HG03439 (cell line): ENCODE results near the gene RNF222.

Experiments used
- ATAC-seq: cut with Tn5 transposase; IDR thresholded peaks from one replicate; pipeline ENCODE4 v1.9.1; 2021; ENCODE audit warnings: mild to moderate bottlenecking, moderate library complexity; ENCODE audit not compliant: unreplicated experiment

The RNF222 gene, protein sequence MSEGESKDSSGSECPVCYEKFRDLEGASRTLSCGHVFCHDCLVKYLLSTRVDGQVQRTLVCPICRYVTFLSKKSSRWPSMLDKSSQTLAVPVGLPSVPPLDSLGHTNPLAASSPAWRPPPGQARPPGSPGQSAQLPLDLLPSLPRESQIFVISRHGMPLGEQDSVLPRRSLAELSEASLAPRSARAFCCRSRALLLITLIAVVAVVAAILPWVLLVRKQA

DNA sequence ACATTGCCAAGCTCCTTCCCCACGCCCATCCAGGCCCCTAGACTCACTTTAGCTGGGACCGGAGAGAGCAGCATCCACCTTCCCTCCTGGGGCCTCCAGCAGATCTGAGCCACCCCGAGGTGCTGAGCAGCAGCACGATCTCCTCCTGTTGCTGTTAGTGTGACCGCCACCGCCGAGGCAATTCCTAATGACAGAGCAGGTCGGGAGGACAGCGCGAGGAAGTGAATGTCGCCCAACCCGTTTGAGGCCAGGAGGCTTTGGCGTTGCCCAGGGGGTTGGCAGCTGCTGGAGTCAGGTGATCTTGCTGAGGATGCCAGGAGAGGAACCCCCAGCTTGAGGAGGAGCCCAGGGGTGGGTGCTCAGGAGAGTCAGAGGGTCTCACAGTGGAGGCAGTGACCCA is at the start of gene RNF222:
TSS of gene RNF222 (minus strand) at position 192 of the 400 bp plus-strand sequence. CDS start 4,366 bp downstream, outside the sequence.
- no peak for ATAC-seq

DNA sequence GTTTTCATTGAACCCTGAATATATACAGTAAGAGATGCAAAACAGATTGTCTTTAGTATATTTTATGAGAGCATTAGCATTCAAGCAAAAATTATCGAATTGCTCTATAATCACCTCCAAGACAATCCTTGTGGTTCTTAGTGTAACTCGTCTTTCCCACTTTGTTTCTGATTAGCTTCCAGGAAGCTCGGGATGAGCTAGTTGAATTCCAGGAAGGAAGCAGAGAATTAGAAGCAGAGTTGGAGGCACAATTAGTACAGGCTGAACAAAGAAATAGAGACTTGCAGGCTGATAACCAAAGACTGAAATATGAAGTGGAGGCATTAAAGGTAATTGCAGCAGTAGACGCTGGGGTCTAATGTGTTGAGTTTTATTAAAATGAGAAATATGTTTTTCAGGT is 47.9 kb upstream of the RNF222 start:
- no peak for ATAC-seq

DNA sequence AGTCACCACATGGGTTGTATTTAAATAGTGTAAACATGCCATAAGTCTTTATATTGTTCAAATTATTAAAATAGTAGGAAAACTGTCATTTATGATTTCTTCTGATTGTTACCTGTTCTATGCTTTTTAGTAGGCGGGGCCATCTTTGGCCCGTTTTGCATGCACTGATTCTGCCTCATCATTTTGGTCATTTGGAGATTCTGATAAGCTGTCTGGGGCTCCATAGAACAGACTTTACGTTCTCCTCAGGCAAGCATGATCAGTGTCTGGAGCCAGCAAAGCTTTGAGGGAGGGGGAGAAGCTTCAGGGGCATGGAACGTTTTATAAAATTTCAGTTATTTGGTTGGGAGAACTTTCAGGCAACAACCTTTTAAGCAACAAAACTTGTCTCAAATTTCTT is 46.9 kb upstream of the RNF222 start:
- ATAC-seq: no peak

DNA sequence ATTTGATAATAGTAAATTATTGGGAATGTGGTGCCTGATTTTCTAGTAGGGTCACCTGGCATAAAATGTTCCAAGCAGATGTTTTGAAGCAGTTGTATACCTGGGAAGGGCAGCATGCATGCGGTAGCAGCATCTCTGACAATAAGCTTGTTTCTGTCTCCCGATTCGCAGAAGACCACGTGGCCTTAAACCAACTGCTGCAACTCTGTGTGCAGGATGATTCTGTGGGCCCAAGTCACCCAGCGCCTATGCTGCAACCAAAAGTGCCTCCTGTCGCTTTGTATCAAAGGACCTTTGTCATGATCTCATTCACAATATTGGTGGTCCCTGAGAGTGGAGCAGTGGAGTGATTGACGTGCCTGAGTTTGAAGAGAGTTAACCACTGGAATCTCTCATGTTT is 46.1 kb upstream of the RNF222 start:
- ATAC-seq: no peak

DNA sequence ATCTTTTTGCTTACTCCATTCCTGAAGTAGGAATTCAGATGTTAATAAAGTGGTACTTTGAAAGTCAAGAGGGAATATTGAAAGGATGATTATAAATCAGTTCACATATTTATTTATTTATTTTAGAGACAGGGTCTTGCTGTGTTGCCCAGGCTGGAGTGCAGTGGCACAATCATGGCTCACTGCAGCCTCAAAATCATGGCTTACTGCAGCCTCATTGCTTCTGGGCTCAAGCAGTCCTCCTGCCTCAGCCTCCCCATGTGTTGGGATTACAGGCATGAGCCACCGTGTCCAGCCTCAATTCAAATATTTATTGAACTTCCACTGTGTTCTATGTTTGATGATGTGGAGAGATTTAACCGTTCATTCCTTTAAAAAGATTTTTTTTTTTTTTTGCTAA is 44.7 kb upstream of the RNF222 start:
- ATAC-seq: no peak

DNA sequence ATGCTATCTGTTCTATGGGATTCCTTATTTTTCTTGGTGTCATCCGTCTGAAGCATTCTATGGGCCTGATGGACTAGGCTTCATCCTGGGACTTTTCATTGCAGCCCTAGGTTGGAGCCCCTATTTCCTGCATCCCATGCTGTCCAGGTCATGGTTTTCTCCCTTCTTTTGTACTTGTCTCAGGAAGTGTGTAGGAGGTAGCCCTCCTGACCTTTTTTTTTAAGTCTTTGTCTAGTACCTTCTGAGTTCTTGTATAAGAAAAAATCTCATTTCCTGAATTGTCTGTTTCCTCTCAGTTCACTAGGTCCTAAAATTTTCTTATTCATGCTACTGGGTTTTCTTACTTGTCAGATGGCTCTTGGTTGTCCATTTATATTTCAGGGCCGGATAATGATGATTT is 44.1 kb upstream of the RNF222 start:
- no peak for ATAC-seq

DNA sequence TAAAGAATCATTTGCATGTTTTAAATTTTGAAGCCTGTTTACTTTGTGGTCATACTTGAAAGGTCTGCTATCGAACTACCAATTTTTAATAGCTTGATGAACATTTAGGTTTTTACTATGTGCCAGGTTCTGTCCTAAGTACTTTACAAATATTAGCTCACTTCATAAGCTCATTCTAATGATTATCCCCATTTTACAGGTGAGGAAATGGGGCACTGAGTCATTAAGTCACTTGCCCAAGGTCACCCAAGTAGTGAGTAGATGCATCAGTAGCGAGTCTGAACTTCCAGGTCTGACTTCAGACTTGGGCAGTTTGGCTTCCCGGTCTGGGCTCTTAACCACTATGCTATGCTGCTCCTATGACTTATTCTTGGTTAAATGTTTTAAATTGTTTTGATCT is 42.1 kb upstream of the RNF222 start:
- ATAC-seq: no peak

DNA sequence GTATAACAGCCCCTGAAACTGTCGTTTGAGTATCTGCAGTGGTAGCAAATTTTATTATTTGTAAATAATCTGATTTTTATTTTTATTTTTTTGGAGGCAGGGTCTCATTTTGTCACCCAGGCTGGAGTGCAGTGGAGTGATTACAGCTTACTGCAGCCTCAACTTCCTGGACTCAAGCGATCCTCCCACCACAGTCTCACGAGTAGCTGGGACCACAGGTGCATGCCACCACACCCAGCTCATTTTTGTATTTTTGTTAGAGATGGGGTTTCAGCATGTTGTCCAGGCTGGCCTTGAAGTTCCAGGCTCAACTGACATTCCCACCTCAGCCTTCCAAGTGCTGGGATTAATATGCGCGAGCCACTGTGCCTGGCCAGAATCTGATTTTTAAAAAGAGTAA is 40.8 kb upstream of the RNF222 start:
- ATAC-seq: no peak

DNA sequence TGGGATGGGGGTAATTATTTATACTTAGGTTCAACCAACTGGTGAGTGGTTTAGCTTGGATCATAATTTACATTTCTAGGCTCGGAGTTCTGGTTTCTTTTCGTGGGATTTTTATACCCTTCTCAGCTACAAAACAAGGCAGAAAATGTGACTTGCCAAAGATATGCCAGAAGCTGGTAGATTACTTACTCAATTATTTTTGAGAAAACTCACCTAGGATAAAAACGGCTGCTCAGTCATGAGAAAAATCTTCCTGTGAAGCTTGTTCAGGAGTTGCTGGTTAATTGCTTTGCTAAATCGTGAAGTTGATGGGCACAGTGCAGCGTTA is 39.2 kb upstream of the RNF222 start:
- no peak for ATAC-seq

DNA sequence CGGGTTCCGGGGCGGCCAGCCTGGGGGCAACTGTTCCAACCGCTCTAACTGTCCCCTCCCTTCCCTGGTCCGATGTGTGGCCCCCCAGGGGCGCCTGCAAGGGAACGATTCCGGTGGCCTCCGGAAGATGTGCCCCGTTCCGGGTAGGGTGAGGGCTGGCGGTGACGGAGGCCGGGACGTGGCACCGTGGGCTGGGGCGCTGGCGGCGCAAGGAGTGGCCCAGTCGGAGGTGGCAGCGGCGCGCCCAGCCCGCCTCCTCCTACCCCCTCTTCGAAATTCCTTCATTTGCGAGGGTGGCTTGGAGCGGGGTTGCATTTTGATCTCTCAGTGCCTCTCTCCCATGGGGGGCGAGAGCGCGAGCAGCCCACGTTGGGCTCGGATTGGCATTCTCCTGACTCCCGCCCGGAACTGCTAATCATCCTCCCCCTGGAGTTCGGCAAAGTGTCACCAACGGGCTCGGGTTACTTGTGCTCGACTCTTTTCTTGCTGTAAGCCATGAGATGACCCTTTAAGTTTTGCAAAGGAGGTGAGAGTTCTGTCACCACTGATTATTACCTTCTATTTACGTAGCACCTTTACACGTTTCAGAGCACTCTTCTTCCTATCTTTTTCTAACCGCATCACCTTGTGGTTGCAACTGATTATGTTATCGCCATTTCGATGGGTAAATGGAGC is 38.7 kb upstream of the RNF222 start:
- ATAC-seq: peak; percentile 60

DNA sequence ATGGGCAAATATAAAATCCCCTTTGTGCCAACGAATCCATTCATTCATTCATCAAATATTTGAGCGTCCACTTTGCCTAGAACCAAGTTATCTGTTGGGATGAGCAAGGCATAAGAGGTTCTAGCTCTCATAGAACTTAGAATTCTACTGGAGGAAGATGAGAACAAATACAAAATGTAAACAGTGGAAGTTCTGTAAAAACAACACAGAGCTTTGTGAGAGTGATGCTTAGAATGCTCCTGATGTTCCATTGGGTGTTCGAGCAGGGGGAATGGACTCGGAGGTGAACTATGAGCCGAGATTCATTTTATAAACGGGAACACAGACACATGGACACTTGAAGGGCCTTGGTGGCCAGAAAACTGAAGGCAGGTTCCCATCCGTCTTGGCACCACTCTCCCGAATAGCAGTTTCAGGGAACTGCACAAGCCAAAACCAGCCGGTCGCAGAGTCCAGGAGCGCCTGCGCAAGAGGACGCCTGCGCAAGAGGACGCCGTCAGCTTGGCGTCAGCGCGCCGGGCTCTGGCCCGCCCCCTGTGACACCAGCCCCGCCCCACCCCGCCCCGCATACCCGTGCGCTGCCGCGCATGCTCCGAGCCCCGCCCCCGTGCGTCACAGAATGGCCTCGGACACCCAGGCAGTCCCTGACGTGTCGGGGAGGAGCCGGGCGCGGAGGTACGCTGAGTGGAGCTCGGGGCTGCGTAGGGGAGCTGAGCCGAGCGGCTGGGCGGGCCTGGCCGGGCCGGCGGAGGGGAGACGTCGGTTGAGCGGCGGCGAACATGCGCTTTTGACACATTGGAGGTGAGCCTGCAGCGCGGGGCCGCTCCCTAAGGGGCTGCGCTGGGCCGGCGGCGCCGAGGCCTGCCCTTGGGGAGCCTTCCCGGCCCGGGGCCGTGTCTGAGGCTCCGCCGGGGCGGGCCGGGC is 37.9 kb upstream of the RNF222 start, which contains the start of gene NDEL1:
TSS of gene NDEL1 (plus strand) at position 640 of the 924 bp plus-strand sequence. CDS start 8,388 bp downstream, outside the sequence.
- peak; percentile 95 for ATAC-seq

DNA sequence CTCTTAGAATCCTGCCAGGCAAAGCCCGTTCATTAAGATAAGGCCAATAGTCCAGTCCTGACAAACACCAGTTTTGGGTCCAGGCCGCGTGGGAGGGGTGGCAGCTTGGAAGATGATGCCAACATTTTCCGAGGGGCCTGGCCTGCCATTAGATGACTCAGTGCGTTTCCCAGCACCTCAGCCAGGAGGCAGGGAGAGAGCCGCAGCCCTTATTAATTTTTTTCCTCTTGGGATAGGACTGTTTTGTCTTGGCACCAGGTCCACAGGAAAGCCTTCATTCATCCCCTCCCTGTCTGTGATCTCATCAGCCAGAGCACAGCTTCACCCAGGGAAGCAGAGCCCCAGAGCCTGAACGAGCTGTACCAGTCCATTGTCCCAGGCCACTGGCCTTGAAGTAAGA is 33.3 kb upstream of the RNF222 start:
- no peak for ATAC-seq

DNA sequence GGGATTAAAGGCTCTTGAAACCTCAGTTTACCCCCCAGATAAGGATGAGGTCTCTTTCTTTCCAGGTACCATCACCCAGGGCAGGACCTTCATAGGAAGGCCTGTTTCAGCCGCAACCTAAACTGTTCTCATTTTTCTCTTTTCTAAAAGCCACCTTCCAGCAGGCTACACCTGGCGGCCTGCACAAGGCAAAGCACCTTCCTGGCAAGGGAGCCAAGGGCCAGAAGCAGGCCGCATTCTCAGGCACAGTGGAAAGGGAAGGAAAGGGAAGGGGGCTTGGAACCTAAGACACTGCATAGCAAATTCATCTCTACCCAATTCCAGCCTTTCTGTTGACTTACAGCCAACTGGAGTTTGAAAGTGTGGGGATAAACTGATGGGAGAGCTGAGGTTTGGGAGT is 29.2 kb upstream of the RNF222 start:
- ATAC-seq: no peak

DNA sequence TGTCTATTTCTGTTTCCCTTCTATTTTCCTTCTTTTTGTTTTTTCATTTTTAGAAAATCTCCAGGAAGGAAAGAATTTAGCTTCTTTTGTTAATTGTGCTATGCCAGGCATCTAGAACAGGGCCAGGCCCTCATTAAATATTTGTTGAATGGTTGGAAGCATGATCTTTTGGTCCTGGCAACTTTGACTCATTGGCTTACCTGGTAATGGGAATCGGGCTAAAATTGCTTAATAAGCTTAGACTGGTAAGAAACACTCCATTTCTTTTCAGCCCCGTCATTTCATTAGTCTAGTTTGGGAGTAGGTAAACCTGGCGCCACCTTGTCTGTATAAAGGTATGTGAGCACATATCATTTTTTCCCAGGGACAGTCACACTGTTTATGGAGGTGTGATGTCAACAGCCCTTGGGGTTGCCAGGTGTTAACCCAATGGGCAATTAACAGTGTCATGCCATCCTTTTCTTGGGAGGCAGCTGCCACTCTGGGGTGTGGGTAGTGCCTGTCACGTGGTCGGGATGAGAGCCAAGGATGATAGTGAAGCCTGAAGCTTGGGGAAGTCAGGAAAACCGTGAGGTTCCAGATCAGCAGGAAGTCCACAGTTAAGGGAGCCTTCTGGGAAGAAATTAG is 28.6 kb upstream of the RNF222 start:
- no peak for ATAC-seq

DNA sequence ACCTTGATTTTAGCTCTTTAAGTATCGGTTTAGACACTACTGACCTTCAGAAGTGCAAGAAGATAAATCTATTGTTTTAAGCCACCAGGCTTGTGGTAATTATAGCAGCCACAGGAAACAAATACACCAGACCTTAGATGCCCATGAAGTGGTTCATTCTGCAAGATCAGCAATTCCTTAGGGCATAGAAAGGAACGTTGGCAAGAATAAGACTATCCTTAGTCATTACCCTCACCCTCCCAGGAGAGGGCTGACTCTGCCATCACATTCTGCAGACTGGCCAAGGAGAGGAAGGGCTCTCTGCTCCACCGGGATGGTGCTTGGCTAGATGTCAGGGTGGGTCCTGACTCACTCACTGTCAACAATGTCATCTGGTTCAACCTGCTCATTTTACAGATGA is 23.9 kb upstream of the RNF222 start:
- no peak for ATAC-seq

DNA sequence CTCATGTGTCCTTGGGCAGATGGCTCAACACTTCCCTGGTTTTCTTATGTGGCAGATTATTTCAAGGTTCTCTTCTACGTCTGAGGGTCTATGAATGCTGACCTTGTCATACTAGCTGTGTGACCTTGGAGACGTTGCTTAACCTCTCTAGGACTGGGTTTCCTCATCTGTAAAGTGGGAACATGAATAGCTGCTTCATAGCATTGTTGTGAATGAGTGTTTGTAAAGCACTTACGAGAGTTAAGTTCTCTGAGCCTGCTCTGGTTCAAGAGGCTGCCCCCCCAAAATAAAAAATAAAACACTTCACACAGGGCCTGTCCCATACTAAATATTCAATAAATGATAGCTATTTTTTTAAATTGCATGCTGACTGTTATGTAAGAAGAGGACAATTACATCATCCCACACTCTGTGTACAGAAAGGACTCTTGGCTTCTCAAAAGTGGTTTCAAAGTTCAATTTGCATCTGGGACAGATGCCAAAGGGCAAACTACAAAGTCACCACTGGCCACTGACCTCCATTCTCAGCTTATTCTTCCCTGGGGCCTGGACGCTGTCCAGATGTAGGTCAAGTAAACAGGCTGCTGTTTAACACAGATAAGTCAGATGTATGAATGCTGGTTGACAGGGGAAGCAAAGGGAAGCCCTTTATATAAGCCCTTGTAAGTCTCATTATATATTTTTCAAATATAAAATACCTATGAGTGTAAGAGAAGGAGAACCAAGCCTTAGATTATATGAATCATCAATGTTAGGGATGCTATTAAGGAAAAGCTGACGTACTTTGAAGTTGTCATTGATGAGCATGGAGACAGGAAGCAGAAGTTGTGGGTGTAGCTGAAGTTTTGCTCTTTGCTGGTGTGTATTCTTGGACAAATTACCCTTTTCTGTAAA is 22.7 kb upstream of the RNF222 start:
- ATAC-seq: no peak

DNA sequence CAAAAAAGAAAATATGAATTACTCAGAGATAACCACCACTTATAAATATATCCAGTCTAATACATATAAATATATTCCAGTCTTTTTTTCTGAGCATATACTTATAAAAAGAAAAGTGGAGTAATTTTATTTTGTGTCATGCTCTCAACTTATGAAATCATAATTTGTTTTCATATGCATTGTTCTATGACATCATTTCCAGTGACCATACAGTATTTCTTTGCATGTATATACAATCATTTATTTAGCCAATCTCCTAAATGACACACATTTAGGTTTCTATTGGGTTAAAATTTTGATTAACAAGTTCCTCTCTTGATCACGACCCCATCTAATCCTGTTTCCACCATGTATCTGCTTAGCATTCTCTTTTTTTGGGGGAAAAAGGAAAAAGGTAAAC is 21.7 kb upstream of the RNF222 start:
- no peak for ATAC-seq

DNA sequence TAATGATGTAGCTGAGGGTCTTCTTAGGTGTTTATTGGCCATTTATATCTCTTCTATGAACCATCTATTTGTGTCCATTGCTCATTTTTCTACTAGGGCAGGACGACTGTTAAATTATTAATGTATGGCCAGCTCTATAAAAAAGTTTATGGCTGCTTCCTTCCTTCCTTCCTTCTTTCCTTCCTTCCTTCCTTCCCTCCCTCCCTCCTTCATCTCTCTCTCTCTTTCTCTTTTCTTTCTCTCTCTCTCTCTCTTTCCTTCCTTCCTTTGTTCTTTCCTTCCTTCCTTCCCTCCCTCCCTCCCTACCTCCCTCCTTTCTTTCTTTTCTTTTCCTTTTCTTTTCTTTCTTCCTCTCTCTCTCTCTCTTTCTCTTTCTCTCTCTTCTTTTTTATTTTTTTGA is 20.8 kb upstream of the RNF222 start:
- ATAC-seq: no peak

DNA sequence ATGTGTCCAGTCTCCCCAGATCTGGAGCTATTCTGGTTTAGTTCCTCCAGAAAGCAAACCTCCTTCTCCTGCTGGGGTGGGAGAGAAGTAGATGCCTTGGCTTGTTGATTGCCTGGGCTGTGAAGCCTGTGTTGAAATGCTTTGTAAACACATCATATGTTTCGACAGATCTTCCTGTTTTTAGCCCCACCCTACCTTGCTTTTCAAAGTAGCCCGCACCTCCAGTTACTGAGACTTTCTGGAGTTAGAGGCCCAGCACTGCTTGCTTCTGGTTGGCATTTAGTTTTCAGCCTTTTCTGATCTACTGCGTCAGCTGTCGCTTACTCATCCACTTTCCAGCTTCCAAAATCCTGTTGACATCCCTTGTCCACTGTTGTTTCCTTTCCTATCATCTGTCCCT is 20.2 kb upstream of the RNF222 start:
- no peak for ATAC-seq

DNA sequence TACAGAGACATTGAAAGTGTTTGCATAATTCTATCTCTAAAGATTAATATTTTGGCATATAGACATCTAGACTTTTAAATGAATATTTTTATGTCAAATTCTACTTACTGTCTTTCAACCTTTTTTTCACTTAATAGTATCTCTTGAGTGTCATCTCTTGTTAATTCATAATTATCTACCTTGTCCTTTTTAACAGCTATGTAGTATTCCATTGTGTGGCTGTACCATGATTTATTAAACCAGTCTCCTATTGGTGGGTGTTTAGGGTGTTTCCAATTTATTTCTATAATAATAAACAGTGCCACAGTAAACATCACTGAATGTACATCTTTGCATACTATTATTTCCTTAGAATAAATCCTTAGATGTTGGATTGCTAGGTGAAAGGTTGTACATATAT is 16.3 kb upstream of the RNF222 start:
- ATAC-seq: no peak
